ENCODE measurements around the gene ARID3B. TPM values are rescaled to one million over a fixed set of nuclear protein-coding genes. Genes with fewer than 3 reads are reported as not detected.
"Not testable (repeated sequence)": the region's sequence is repeated elsewhere in the genome, so short reads cannot be mapped to it uniquely, and the experiment has no call there.

Gene ARID3B
- total RNA-seq, 1 experiment from 2014 or later, result 9.3 TPM

DNA sequence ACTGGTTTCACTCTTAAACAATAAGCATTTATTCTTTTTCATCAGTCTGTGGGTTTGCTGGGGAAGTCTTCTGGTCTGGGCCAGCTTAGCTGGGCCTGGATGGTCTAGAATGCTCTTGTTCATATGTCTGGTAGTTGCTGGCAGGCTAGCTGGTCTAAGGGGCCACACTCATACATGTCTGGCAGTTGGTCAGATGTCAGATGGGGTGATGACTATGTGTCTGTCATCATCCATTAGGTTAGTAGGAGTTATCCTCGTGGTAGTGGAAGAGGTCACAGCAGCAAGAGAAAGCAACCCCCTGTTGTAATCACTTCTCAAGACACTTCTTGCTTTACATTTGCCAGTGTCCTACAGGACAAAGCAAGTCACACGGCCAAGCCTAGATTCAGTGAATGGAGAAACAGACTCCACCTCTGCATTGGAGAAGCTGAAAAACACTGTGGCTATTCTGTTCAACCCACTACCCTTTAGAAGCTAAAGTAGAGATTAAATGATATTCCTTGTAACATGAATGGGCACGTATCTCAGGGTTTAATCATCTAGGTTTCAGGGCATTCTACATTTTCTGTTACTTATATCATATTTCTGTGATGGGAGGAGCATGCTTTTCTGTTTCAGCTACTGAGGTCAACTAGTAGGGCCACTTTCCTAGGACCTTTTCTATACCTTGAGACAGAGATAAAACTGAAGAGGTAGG lies 5.5 kb upstream of the ARID3B start:
- DNase-seq (ENCODE audit: low read depth), result peak; percentile 13

DNA sequence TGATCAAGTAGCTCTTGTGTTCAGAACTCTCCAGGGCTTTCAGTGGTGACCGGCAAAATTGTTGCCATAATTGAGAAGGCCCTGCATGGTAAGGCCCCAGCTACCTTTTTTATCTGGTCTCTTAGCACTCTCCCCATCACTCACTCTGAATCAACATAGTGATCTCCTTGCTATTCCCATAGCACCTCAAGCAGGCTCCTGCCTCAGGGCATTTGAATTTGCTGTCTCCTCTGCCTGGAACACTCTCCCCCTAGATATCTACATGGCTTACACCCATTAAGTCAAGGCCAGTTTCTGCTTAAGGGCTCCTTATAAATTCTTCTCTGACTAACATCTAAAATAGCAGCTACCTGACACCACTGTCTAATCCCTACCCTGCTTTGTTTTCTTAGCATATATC lies 3.3 kb upstream of the ARID3B start:
- no peak for DNase-seq (ENCODE audit: low read depth)

DNA sequence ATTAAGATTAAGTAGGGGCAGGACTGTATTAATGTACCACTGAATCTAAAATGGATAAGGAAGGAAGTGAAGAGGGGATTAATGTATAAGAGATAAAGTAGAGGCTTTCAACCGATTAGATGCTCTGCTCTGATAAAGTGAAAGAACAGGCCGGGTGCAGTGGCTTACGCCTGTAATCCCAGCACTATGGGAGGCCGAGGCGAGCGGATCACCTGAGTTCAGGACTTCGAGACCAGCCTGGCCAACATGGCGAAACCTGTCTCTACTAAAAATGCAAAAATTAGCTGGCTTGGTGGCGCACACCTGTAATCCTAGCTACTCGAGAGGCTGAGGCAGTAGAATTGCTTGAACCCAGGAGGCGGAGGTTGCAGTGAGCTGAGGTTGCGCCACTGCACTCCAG lies 1.5 kb upstream of the ARID3B start:
- DNase-seq (ENCODE audit: low read depth), result not testable (repeated sequence)

DNA sequence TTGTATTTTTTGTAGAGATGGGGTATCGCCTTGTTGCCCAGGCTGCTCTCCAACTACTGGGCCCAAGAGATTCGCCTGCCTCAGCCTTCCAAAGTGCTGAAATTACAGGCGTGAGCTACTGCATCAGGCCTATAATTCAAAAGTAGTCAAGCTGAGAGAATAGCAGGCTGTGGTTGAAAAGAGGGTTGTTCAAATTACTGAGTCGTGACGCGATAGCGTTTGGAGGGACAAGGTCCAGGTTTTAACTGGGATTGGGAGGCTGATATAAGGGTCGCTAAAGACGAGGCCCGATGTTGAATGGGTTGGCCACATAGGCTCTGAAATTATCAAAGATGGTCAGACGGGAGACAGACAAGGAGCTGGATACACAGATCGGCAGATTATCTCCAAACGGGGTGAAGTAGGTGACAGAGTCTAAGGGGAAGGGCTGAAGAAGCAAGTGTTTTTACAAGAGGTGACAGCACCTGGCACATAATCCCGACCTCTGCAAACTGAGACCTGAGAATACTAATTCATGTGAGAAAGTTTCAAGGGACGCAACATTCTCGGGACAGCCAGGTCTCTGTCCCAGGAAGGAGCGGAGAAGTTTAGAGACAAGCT lies 759 bp upstream of the ARID3B start:
- peak; percentile 45 for DNase-seq (ENCODE audit: low read depth)

DNA sequence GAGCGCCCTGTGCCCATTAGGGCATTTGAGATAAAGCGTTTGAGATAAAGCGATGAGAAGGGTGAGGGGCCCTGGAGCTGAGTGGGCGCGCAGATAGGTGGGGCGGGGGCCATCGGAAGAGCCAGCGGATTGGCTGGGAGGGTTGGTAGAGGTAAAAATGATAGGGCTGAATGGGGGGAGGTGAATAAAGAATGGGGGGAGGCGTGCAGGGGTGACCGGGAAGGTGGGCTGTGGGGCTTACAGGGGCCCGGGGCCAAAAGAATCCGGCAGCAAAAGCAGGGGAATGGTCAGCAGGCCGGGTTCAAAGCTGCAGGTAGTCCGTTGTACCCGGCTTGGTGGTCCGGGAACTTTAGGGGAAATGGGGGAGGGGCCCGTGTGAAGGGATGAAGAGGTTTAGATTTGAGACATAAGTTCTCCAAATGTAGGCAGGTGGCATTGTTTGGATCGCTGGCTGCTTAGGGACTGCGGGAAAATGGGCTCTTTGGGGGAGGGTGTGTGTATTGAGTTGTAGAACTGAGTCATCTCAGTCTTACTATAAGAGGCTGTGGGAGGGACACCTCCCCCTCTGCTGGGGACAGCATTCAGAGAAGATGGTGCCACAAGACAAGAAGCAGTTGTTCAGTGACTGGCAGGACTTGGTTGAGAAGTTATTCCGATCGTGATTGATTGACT lies 610 bp downstream of the ARID3B start:
- DNase-seq (ENCODE audit: low read depth), result peak; percentile 76

DNA sequence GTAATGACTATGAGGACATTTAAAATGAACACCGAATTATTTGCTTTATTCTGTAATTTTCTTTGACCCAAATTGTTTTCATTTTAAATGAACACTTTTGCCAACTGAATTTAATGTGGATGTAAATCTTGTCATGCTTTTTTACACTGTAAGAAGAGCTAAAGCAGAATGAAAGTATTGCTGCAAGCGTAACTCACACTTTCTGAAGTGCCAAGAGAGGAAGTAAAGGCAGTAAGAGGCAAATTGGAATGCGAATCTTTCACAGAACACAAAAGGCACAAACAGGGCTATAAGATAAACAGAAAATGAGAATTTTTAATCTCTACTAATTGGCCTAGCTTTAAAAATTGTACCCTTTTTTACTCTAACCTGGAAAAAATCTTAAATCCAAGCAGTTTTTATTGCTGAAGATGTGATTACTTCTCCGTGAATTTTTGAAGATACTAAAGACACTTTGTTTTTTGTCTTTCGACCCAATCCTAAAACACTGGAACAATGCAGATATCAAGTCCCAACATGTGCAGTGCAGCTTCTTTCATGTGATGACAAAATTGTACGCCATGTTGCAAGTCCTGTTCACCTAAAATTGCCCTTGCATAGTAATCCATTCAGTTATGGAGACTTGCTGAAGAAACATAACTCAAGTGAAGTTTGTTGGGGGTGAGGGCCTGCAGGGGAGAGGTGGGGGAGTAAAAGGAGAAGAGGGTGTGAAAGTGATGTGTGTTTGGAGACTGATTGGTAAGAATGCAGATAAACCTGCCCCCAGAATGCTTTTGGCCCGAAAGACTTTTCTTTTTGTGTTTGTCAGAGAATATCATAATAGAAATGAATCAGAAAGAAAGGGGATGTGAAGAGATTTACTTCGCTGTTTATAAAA lies 1.4 kb downstream of the ARID3B start:
- no peak for DNase-seq (ENCODE audit: low read depth)

DNA sequence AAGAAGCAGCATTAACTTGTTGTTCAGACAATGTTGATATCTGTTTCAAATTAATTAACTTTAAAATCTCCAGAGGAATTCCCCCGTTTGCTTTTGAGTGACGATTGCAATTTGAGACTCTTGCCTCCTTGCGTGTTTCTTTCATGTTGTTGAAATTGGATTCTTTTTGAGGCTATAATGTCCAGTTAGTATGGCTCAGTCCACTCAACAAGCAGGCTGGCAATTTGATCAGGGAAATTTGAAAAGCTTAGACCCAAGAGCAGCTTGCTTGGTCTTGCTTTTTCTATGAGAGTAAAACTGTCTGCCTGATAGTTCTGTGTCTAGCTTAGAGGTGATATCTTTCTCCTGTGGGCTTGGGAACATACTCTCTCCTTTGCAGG lies 2.0 kb downstream of the ARID3B start:
- DNase-seq (ENCODE audit: low read depth), result no peak

DNA sequence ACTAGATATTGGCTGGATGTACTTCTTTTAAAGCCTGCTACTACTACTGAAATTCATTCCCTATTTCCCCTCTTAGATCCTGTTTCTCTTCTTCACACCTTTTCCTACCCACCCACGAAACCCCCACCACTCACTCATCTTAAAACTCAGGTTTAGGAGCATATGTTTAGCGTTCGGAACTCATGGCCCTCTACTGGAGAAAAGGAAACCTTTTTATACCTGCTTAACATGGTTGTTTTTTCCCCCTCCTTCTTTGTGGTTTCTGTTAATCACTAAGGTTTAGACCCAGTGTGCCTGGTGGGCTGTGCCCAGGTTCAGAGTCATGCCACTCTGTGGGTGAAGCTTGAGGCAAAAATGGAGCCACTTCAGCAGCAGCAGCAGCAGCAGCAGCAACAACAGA lies 2.6 kb downstream of the ARID3B start:
- DNase-seq (ENCODE audit: low read depth), result no peak

DNA sequence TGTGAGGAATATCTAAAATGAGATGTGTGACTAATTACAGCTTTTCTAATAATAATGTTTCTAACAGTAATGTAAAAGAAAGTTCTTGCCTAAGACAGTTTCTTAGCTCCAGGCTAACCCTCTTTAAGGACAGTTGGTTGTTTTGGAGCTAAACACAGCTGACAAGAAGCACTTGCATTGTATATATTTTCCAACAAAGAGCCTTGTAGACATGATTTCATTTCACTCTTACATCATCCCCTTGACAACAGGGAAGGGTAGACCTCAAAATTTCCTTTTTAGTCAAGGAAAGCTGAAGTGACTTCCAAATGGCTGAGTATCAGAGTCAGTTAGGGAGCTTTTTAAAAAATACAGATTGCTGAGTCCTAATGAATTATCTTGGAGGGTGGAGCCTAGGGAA lies 4.1 kb downstream of the ARID3B start:
- no peak for DNase-seq (ENCODE audit: low read depth)

DNA sequence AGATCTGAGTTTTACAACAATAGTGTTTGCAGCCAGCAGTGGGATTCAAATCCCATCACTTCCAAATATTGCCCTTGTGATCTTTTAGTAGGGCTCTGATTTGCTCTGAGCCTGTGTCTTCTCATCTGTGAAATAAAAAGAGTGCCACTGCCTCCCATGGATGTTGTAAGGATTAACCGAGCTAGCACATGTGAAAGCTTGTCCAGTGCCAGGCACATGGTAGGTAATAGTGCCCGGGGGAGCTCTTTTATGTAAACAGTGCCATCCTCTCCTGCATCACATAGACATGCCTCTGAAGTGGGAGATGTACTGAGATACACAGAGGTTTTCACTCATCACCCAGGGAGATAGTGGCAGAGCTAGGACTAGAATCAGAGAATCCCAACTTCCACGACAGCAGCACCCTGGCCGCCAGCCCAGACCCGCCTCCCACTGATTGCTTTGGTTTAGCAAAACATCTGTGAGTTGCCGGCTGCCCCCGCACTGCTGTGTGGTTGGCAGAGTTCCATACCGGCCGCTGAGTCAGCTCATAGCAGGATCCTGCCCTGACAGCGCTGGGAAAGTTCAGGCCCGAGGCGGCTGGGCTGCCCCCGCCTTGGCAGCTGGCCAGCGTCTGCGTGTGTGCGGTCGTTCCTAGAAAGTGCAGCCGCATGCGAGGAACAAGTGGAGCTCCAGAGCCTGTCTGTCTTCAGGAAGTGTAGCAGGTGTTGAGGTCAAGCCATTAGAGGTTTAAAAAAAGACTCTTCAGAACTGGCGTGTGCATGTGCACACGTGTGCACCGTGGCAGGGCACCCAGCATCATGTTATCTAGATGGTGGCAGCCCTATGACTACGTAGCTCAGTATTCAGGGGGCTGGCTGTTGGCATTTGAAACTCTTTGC lies 5.0 kb downstream of the ARID3B start:
- peak; percentile 99 for DNase-seq (ENCODE audit: low read depth)

DNA sequence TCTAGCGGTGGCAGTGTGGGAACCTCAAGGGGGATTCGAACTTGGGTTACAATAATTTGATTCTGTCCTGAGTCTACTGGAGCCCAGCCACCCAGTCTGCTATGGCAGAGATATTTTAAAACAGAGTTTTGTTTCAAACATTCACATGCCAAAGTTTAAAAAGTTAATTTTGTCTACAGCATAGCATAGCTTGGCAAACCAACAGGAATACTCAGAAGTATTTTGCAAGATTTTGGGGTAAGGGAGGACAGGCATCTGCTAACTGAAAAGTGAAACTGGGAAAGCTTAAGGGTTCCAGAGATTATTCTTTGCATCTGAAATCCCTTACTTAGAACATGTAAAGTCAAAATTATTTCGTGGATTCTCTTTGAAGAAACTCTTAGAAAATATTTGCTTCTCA lies 6.6 kb downstream of the ARID3B start:
- no peak for DNase-seq (ENCODE audit: low read depth)

DNA sequence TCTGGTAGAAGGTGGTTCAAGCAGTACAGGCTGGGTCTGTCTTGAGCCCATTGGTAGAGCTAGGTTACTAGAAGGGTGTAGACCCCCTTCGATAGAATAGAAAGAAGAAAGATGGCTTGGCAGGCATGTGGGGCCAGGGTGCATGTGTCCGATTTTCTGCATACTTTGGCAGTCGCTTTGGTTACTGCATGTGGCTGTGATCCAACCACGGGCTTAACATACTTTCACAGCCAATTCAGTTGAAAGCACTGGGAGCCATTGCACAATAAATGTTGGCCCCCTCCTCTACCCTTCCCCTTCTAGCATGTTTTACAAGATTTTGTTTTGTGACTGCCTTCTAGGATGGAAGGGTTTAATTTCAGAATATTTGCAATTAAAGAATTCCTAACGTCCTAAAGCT lies 7.2 kb downstream of the ARID3B start:
- DNase-seq (ENCODE audit: low read depth), result no peak

DNA sequence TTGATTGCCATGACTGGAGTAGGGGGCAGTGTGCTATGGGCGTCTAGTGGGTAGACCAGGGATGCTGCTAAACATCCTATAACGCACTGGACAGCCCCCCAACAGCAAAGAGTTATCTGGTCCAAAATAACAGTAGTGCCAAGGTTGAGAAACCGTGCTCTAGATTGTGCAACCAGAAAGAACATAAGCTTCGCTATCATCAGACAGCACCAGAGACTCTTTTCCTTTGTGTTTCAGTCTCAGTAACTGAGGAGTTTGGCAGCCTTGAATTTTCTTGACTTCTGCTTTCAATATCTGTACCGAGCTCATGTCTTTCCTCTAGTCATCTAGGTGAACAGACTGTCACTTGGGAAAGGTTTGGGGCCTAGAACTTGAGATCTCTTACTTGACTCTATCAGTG lies 8.8 kb downstream of the ARID3B start:
- no peak for DNase-seq (ENCODE audit: low read depth)

DNA sequence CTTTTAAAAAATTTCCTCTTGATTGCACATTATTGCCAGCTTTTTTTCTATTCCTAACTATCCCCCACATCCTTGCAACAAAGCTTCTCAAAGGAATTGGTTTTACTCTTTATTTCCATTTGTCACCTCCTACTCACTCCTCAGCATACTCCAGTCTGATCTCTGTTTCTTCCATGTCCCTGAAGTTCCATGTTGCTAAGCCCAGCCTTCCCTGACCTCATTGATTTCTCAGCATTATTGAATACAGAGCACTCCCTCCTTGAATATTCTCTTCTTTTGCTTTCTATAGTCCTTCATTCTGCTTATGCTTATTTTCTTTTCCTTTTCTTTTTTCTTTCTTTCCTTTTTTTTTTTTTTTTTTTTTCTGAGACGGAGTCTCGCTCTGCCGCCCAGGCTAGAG lies 10.7 kb downstream of the ARID3B start:
- no peak for DNase-seq (ENCODE audit: low read depth)

DNA sequence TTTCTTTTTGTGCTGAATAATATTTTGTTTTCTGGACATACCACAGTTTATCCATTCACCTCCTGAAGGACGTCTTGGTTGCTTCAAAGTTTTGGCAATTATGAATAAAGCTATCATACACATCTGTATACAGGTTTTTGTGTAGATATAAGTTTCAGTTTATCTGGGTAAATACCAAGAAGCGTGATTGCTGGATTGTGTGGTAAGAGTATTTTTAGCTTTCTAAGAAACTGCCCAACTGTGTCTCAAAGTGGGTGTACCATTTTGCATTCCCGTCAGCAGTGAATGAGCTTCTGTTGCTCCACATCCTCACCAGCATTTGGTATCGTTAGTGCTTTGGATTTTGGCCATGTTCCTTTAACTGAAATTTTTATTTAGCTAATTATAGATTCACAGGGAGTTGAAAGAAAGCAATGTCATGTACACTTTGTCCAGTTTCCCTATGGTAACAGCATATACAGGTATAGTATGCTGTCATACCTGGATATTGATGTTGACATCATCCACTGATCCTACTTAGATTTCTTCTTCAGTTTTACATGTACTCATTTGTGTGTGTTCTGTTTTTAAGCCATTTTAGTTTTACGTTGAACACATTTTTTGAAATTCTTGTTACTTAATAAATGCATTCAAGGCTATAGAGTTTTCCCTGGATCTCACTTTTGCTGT lies 11.9 kb downstream of the ARID3B start:
- no peak for DNase-seq (ENCODE audit: low read depth)

DNA sequence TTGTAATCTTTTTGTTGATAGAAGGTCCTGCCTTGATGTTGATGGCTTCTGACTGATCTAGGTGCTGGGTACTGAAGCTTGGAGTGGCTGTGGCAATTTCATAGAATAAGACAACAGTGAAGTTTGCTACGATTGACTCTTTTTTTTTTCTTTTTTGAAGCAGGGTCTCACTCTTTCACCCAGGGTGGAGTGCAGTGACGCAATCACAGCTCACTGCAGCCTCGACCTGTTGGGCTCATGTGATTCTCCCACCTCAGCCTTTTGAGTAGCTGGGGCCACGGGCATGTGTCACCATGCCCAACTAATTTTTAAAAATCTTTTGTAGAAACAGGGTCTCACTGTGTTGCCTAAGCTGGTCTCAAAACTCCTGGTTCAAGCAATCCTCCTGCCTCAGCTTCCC lies 14.2 kb downstream of the ARID3B start:
- no peak for DNase-seq (ENCODE audit: low read depth)

DNA sequence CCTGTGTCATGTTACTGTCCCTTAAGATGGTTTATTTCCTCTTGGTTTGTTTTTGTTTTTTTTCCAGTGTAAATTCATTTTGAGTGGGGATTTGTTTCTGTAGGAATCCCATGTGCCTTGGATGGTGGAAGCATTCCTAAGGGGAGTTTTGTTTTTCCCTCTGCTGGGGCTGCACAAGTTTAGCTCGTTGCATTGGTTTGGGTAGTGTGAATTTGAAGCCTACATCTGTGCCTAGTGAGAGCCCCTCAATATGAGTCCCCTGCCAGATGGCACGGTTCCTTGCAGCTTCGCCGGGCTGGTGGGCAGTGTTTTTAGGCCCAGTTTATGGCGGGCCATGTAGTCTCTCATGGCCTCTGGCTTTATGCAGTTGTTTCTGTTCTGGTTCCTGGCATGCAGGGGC lies 17.7 kb downstream of the ARID3B start:
- DNase-seq (ENCODE audit: low read depth), result no peak

DNA sequence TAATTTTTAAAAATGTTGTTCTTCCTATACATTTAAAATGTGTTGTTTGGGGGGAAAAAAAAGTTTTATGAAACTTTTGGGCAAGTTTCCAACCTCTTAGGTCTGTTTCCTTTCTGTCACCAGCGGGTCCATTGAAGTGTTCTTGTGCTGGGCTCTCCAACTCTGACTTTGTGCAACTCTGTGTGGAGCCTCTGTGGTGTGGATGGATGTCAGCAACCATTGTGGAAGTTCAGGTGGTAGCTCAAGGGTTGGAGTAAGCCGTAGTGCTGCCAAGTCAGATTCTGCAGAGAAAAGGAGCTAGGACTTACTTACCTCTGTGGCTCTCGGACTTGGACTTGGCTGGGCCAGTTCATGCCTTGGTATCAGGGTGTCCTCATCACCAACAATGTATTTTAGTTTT lies 22.4 kb downstream of the ARID3B start:
- no peak for DNase-seq (ENCODE audit: low read depth)

DNA sequence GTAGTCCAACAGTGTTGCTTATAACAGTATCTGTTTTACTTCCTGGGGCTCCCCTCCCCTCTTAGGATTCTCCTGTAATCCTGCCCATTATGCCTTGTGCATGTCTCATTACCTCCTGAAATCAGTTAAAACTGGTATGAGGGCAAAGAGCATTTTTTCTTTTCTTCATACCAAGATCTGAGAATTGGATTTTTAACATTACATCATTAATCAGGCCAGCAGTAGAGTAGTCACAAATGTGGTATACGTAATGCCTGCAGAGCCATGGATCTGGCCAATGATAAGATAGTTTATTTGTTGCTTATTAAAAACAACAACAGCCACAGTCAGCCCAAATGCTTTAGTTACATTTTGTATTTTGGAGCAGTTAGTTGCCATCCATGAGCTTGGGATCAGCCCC lies 23.2 kb downstream of the ARID3B start:
- DNase-seq (ENCODE audit: low read depth), result no peak

DNA sequence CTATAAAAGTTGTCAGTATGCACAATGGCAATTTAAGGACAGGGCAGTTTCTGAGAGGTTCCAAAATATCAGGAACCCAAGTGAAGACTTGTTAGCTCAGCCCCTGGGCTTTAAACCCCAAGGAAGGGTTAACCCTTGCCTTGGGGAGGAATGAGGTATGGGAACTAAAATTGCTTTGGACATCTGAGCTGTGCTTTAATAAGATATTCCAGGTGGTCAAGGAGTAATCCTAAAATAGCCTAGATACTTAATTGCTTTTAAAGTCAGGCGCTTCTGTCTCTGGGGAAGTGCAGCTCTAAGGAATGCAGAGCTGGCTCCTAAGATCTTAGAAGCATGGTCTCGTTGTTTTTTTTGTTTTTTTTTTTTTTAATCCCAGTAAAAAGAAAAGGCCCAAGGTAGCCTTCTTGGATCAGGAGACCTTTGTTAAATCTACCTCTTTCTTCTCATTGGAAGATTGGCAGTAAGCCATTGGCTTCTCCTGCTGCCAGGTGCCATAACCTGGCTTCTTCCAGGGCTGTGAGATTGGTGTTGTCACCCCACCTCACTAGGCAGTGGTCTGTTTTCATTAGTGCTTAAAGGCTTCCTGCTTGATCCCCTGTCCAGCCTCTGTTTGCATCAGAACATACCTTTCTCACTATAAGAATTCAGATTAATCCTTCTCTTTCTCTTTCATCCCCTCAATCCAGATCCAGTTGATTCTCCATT lies 24.5 kb downstream of the ARID3B start:
- no peak for DNase-seq (ENCODE audit: low read depth)

Measured in Daoy (cell line).